GM23338 (cell line): ENCODE measurements around the gene EHD3.

Experiments used
- CREB1 ChIP-seq: fragments of 250-450 bp; sonication (Bioruptor Pico); IDR thresholded peaks from 2 replicates; pipeline ENCODE4 v1.5.0; 2020; ENCODE audit warnings: low read depth, mild to moderate bottlenecking, moderate library complexity
- ETS1 ChIP-seq: IDR thresholded peaks from 2 replicates; pipeline ENCODE4 v1.6.1; 2016; ENCODE audit warnings: antibody characterized with exemption
- EZH2 ChIP-seq: fragments of 200-600 bp; sonication (generic); IDR thresholded peaks from one replicate; pipeline ENCODE4 v1.8.0; 2017; ENCODE audit warnings: antibody characterized with exemption, mild to moderate bottlenecking, low read depth; ENCODE audit not compliant: unreplicated experiment
- EZH2phosphoT487 ChIP-seq: fragments of 200-600 bp; sonication (generic); IDR thresholded peaks from one replicate; pipeline ENCODE4 v1.8.1; 2018; ENCODE audit warnings: antibody characterized with exemption; ENCODE audit not compliant: unreplicated experiment
- JUNB ChIP-seq: IDR thresholded peaks from one replicate; pipeline ENCODE4 v1.6.1; 2016; ENCODE audit warnings: antibody characterized with exemption; ENCODE audit not compliant: unreplicated experiment
- POLR2AphosphoS5 ChIP-seq: IDR thresholded peaks from 2 replicates; pipeline ENCODE4 v1.6.1; 2016; ENCODE audit warnings: antibody characterized with exemption, low read depth
- REST ChIP-seq: IDR thresholded peaks from one replicate; pipeline ENCODE4 v1.6.1; 2018; ENCODE audit warnings: antibody characterized with exemption; ENCODE audit not compliant: unreplicated experiment
- STAT1 ChIP-seq: IDR thresholded peaks from one replicate; pipeline ENCODE4 v1.6.1; 2016; ENCODE audit warnings: antibody characterized with exemption; ENCODE audit not compliant: unreplicated experiment
- ZNF114 ChIP-seq: fragments of 250-450 bp; sonication (Bioruptor Pico); IDR thresholded peaks from 2 replicates; pipeline ENCODE4 v1.5.0; 2020; ENCODE audit warnings: mild to moderate bottlenecking, moderate library complexity
- ZNF331 ChIP-seq: fragments of 250-450 bp; sonication (Bioruptor Pico); IDR thresholded peaks from 2 replicates; pipeline ENCODE4 v1.5.0; 2020; ENCODE audit warnings: low read depth, mild to moderate bottlenecking, moderate library complexity
- TF ChIP-seq, protein P1 (sequence below), 2 experiments: fragments of 200-600 bp in 1 of 2; sonication (generic) in 1 of 2; conservative IDR thresholded peaks; 2 replicates each; pipeline versions ENCODE4 v1.5.1 to v1.6.1; 2016 to 2017; ENCODE audit warnings: antibody characterized with exemption in 2 of 2, low read depth in 2 of 2, mild to moderate bottlenecking in 2 of 2, moderate library complexity in 1 of 2

DNA sequence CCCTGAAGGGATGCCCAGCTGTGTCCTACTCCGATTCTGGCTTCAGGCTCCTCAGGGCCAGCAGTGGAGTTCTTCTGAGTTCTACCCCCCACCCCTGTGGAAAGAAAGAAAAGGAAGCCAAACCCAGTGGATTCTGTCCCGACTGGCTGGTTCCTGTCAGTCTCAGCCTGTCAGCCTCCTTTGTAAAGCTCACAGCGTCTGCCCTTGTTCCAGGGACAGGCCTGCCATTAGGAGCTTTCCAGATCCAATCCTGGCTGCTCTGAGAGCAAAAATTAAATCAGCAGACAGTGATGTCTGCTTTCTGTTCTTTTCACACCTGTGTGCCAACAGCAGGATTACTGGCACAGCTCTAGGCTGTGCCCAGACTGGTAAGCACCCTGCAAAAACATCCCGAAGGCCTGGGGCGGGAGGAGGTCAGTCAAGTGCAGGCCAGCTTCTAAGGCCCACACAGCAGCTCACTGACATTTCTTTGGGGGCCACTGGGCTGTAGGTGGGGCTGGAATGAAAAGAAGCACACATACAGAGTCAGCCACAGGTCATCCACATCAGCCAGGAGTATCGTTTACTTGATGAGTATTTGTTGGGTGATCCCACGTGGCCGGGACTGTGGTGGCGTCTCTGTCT, 69.1 kb downstream of the EHD3 start:
- TF ChIP-seq, protein P1, sequence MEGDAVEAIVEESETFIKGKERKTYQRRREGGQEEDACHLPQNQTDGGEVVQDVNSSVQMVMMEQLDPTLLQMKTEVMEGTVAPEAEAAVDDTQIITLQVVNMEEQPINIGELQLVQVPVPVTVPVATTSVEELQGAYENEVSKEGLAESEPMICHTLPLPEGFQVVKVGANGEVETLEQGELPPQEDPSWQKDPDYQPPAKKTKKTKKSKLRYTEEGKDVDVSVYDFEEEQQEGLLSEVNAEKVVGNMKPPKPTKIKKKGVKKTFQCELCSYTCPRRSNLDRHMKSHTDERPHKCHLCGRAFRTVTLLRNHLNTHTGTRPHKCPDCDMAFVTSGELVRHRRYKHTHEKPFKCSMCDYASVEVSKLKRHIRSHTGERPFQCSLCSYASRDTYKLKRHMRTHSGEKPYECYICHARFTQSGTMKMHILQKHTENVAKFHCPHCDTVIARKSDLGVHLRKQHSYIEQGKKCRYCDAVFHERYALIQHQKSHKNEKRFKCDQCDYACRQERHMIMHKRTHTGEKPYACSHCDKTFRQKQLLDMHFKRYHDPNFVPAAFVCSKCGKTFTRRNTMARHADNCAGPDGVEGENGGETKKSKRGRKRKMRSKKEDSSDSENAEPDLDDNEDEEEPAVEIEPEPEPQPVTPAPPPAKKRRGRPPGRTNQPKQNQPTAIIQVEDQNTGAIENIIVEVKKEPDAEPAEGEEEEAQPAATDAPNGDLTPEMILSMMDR (conservative IDR thresholded peaks at IDR 0.05; ENCODE audit: low read depth in 2 of 2): no peak
- TF ChIP-seq CREB1 (no peak), EZH2 (no peak), POLR2AphosphoS5 (no peak), REST (no peak), EZH2phosphoT487 (no peak), JUNB (no peak), ZNF114 (CRISPR knock-in tag) (no peak), ETS1 (no peak), ZNF331 (CRISPR knock-in tag) (no peak), STAT1 (no peak)
